ENCODE data around the gene FIGNL2. TPM values are rescaled to one million over a fixed set of nuclear protein-coding genes. Genes with fewer than 3 reads are reported as not detected.

Gene FIGNL2
- polyA plus RNA-seq, 1 donor (not counting 4 experiments of a cell fraction or from before 2014, with no cell fraction given) = not detected

- Histone ChIP-seq H3K4me2 (ENCODE audit: control insufficient read depth, extremely low read depth, insufficient read depth, low read depth, low read length) (no peak overlapping the region), H3K36me3 (ENCODE audit: control insufficient read depth in 2 of 2, extremely low read depth in 1 of 2, insufficient read depth in 2 of 2, low read length in 2 of 2) (no peaks in the 10 kb centered on the region), H2AFZ (ENCODE audit: control insufficient read depth, low read length) (no peak overlapping the region), H3K4me1 (ENCODE audit: control insufficient read depth, extremely low read depth, insufficient read depth, low read length) (no peaks in the 10 kb centered on the region), H3K9me3 (ENCODE audit: control insufficient read depth, low read depth, low read length) (no peaks in the 10 kb centered on the region), H4K20me1 (ENCODE audit: control insufficient read depth, extremely low read depth, insufficient read depth, low read length) (no peaks in the 10 kb centered on the region), H3K79me2 (ENCODE audit: control insufficient read depth, insufficient read depth, low read length) (no peaks in the 10 kb centered on the region), H3K27ac (ENCODE audit: control insufficient read depth, insufficient read depth, low read length) (no peak overlapping the region), H3K9ac (ENCODE audit: control insufficient read depth, extremely low read depth, insufficient read depth, low read length) (no peak overlapping the region), H3K4me3 (ENCODE audit: control insufficient read depth in 2 of 3, extremely low read depth in 1 of 3, insufficient read depth in 2 of 3, low read depth in 1 of 3, low read length in 3 of 3) (no peak overlapping the region), H3K27me3 (ENCODE audit: control insufficient read depth, extremely low read depth, insufficient read depth, low read length) (peaks cover 65% of the 10 kb centered on the region), H3K9me1 (ENCODE audit: control insufficient read depth, extremely low read depth, insufficient read depth, low read length) (no peaks in the 10 kb centered on the region)
- TF ChIP-seq EZH2 (IDR thresholded peaks at IDR 0.05; ENCODE audit: low read length) (no peak), CTCF (optimal IDR thresholded peaks at IDR 0.05 in 1 of 3, IDR thresholded peaks at IDR 0.05 in 1 of 3, conservative IDR thresholded peaks at IDR 0.05 in 1 of 3; ENCODE audit: extremely low read depth in 1 of 3, insufficient read depth in 2 of 3, low read length in 3 of 3) (no peak)
- FAIRE-seq (no peak), DNase-seq (ENCODE audit: low read depth, low spot score) (no peak)
- dilution Hi-C loops (cut with MboI; ENCODE audit: extremely low pct_ligation_motif_present, low sequenced_read_pairs) = no loop called here
These were observed 16.5 kb upstream of the FIGNL2 start for GRCh38 chr12:51864833-51865670.

GRCh38 chr12:51863933-51864832, 15.7 kb upstream of the FIGNL2 start:
- Histone ChIP-seq H3K9ac (ENCODE audit: control insufficient read depth, extremely low read depth, insufficient read depth, low read length) (no peak overlapping the region), H3K4me1 (ENCODE audit: control insufficient read depth, extremely low read depth, insufficient read depth, low read length) (no peaks in the 10 kb centered on the region), H4K20me1 (ENCODE audit: control insufficient read depth, extremely low read depth, insufficient read depth, low read length) (no peaks in the 10 kb centered on the region), H3K4me3 (ENCODE audit: control insufficient read depth in 2 of 3, extremely low read depth in 1 of 3, insufficient read depth in 2 of 3, low read depth in 1 of 3, low read length in 3 of 3) (no peak overlapping the region), H3K27ac (ENCODE audit: control insufficient read depth, insufficient read depth, low read length) (no peak overlapping the region), H2AFZ (ENCODE audit: control insufficient read depth, low read length) (no peak overlapping the region), H3K9me3 (ENCODE audit: control insufficient read depth, low read depth, low read length) (no peaks in the 10 kb centered on the region), H3K9me1 (ENCODE audit: control insufficient read depth, extremely low read depth, insufficient read depth, low read length) (no peaks in the 10 kb centered on the region), H3K79me2 (ENCODE audit: control insufficient read depth, insufficient read depth, low read length) (no peaks in the 10 kb centered on the region), H3K27me3 (ENCODE audit: control insufficient read depth, extremely low read depth, insufficient read depth, low read length) (peaks cover 56% of the 10 kb centered on the region), H3K36me3 (ENCODE audit: control insufficient read depth in 2 of 2, extremely low read depth in 1 of 2, insufficient read depth in 2 of 2, low read length in 2 of 2) (no peaks in the 10 kb centered on the region), H3K4me2 (ENCODE audit: control insufficient read depth, extremely low read depth, insufficient read depth, low read depth, low read length) (peak overlapping the region; percentile 25)
- FAIRE-seq (no peak), DNase-seq (ENCODE audit: low read depth, low spot score) (no peak)
- dilution Hi-C loops (cut with MboI; ENCODE audit: extremely low pct_ligation_motif_present, low sequenced_read_pairs) = no loop called here
- TF ChIP-seq EZH2 (IDR thresholded peaks at IDR 0.05; ENCODE audit: low read length) (peak; percentile 77), CTCF (optimal IDR thresholded peaks at IDR 0.05 in 1 of 3, IDR thresholded peaks at IDR 0.05 in 1 of 3, conservative IDR thresholded peaks at IDR 0.05 in 1 of 3; ENCODE audit: extremely low read depth in 1 of 3, insufficient read depth in 2 of 3, low read length in 3 of 3) (no peak)
